Endothelial cell (in vitro differentiated cells): ENCODE results near the gene METTL13. TPM values are rescaled to one million over a fixed set of nuclear protein-coding genes. Genes with fewer than 3 reads are reported as not detected.

ENCODE experiments used
- DNase-seq: peaks from one replicate; pipeline ENCODE4 v3.0.0; 2021; ENCODE audit warnings: low spot score
- H3K27ac Mint-ChIP-seq: one replicate; pipeline ENCODE4 v1.8.0; 2021; ENCODE audit warnings: mixed read lengths, inconsistent platforms; ENCODE audit not compliant: unreplicated experiment
- H3K27me3 Mint-ChIP-seq: one replicate; pipeline ENCODE4 v1.8.0; 2021; ENCODE audit warnings: mild to moderate bottlenecking, moderate library complexity, mixed read lengths, inconsistent platforms; ENCODE audit not compliant: unreplicated experiment
- H3K36me3 Mint-ChIP-seq: one replicate; pipeline ENCODE4 v1.8.0; 2021; ENCODE audit warnings: mild to moderate bottlenecking, low read depth, mixed read lengths, inconsistent platforms; ENCODE audit not compliant: unreplicated experiment
- H3K4me1 Mint-ChIP-seq: one replicate; pipeline ENCODE4 v1.8.0; 2021; ENCODE audit warnings: mild to moderate bottlenecking, mixed read lengths, inconsistent platforms; ENCODE audit not compliant: unreplicated experiment
- H3K4me3 Mint-ChIP-seq: one replicate; pipeline ENCODE4 v1.8.0; 2021; ENCODE audit warnings: mild to moderate bottlenecking, mixed read lengths, inconsistent platforms; ENCODE audit not compliant: unreplicated experiment
- H3K9me3 Mint-ChIP-seq: one replicate; pipeline ENCODE4 v1.8.0; 2021; ENCODE audit warnings: mixed read lengths, inconsistent platforms; ENCODE audit not compliant: unreplicated experiment
- total RNA-seq: library from RNA; stranded (reverse); fragmentation: NEBNext Ultra II Directional; extraction: Animal tissue kit (Norgen Biotek cat#: 25700); gene quantifications from one replicate; pipeline ENCODE4 v1.2.1, GENCODE V29; 2021; ENCODE audit not compliant: unreplicated experiment
- TF ChIP-seq, protein P1 (sequence below): fragments of 200-600 bp; sonication (generic); IDR thresholded peaks from one replicate; pipeline ENCODE4 v1.5.0; 2021; ENCODE audit warnings: antibody characterized with exemption; ENCODE audit not compliant: unreplicated experiment

Gene METTL13
- total RNA-seq, 1 donor from 2014 or later = 22.1 TPM

DNA sequence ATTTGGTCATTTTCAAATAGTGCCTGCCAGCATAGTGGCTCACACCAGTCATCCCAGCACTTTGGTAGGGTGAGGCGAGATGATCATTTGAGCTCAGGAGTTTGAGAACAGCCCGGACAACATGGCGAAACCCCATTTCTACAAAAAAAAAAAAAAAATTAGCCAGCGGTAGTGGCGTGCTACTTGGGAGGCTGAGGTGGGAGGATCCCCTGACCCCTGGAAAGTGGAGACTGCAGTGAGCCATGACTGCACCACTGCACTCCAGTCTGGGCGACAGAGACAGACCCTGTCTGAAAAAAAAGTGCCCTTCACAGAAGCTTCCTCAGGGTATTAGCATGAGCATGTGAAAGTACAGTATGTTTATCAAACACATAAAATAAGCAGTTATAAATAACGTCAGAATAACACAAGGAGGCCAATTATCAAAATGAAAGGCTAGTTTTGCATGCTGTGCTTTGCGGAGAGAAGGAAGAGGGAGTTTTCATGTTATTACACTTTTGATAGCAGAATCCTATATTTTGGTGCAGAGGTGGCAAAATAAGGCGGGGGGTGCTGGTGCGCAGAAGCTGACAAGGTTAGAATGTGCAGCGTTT, 781 bp upstream of the METTL13 start:
- Mint-ChIP-seq H3K4me1 (peaks cover 29% of the 10 kb centered on the region), H3K27ac (peak overlapping the region; percentile 99), H3K27me3 (peaks cover 4% of the 10 kb centered on the region), H3K4me3 (peak overlapping the region; percentile 99), H3K36me3 (peaks cover 23% of the 10 kb centered on the region), H3K9me3 (no peaks in the 10 kb centered on the region)
- TF ChIP-seq, protein P1, sequence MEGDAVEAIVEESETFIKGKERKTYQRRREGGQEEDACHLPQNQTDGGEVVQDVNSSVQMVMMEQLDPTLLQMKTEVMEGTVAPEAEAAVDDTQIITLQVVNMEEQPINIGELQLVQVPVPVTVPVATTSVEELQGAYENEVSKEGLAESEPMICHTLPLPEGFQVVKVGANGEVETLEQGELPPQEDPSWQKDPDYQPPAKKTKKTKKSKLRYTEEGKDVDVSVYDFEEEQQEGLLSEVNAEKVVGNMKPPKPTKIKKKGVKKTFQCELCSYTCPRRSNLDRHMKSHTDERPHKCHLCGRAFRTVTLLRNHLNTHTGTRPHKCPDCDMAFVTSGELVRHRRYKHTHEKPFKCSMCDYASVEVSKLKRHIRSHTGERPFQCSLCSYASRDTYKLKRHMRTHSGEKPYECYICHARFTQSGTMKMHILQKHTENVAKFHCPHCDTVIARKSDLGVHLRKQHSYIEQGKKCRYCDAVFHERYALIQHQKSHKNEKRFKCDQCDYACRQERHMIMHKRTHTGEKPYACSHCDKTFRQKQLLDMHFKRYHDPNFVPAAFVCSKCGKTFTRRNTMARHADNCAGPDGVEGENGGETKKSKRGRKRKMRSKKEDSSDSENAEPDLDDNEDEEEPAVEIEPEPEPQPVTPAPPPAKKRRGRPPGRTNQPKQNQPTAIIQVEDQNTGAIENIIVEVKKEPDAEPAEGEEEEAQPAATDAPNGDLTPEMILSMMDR = no peak
- no peak for DNase-seq

DNA sequence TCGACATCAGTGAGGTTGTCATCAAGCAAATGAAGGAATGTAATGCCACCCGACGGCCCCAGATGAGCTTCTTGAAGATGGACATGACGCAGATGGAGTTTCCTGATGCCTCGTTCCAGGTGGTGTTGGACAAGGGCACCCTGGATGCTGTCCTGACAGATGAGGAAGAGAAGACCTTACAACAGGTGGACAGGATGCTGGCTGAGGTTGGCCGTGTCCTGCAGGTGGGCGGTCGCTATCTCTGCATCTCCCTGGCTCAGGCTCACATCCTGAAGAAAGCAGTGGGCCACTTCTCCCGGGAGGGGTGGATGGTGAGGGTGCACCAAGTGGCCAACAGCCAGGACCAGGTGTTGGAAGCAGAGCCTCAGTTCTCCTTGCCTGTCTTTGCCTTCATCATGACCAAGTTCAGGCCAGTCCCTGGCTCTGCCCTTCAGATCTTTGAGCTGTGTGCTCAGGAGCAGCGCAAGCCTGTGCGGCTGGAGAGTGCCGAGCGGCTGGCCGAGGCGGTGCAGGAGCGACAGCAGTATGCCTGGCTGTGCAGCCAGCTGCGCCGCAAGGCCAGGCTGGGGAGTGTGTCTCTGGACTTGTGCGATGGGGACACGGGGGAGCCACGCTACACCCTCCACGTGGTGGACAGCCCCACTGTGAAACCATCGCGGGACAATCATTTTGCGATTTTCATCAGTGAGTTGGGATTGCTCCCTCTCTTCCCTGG, 2.5 kb downstream of the METTL13 start:
- no peak for DNase-seq
- Mint-ChIP-seq H3K4me1 (peaks cover 29% of the 10 kb centered on the region), H3K27me3 (peaks cover 2% of the 10 kb centered on the region), H3K27ac (no peak overlapping the region), H3K4me3 (peak overlapping the region; percentile 4), H3K9me3 (no peaks in the 10 kb centered on the region), H3K36me3 (peaks cover 38% of the 10 kb centered on the region)
- TF ChIP-seq, protein P1 = no peak

DNA sequence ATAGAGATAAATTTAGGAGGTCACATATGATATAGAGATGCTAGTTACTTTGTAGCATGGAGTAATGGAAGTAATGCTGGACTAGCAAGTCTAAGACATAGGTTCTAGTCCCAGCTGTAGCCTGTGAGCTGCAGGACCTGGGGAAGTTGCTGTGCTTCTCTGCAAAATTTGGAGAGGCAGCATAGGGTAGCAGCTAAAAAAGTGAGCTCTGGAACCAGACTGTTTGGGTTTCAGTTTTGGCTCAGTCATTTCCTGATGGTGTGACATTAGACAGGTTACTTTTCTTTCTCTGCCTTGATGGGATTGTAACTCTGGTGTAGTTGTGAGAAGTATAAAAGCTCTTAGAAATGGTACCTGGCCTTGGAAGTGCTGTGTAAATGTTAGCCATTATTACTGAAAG, 3.3 kb downstream of the METTL13 start:
- peak overlapping the region; percentile 7 for H3K27ac Mint-ChIP-seq
- TF ChIP-seq, protein P1 = no peak

DNA sequence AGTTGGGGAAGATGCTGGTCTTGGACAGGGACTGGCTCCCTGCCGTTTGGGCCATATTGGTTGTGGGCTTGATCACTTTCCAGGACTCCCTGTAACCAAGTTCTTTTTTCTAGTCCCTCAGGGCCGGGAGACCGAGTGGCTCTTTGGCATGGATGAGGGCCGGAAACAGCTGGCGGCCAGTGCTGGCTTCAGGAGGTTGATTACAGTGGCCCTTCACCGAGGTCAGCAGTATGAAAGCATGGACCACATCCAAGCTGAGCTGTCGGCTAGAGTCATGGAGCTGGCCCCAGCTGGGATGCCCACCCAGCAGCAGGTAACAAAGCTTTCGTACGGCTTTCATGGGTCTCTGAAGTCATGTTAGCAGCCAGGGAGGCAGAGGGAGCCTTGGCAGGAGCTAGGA, 4.3 kb downstream of the METTL13 start:
- Mint-ChIP-seq H3K4me3 (no peak overlapping the region), H3K27me3 (peaks cover 2% of the 10 kb centered on the region), H3K9me3 (no peaks in the 10 kb centered on the region), H3K4me1 (peaks cover 24% of the 10 kb centered on the region), H3K36me3 (peaks cover 49% of the 10 kb centered on the region), H3K27ac (no peak overlapping the region)
- TF ChIP-seq, protein P1 = no peak
- no peak for DNase-seq

More for the DNA sequence above, 3.3 kb downstream of the METTL13 start:
- Mint-ChIP-seq H3K36me3 (peaks cover 45% of the 10 kb centered on the region), H3K4me1 (peaks cover 29% of the 10 kb centered on the region), H3K27me3 (peaks cover 2% of the 10 kb centered on the region), H3K9me3 (no peaks in the 10 kb centered on the region), H3K4me3 (peak overlapping the region; percentile 40)
- no peak for DNase-seq

DNA sequence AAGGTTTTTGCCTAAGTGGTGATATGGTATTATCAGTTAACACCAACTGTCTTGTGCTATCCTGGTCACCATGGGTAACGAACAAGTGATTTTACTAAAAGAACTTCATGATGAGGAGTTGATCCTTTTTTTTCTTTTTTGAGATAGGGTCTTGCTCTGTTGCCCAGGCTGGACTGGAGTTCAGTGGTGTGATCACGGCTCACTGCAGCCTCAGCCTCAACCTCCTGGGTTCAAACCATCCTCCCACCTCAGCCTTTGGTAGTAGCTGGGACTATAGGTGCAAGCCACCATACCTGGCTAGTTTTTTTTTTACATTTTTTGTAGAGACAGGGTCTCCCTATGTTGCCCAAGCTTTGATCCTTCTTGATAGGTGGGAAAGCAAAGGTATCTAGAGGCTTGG, 5.1 kb downstream of the METTL13 start:
- Mint-ChIP-seq H3K27me3 (no peaks in the 10 kb centered on the region), H3K4me1 (peaks cover 20% of the 10 kb centered on the region), H3K4me3 (no peak overlapping the region), H3K9me3 (no peaks in the 10 kb centered on the region), H3K36me3 (peaks cover 50% of the 10 kb centered on the region), H3K27ac (no peak overlapping the region)
- TF ChIP-seq, protein P1 = no peak
- no peak for DNase-seq
